MM.1S (cell line): ENCODE results near the gene NCBP2L.

Source experiments
- DNase-seq: peaks from one replicate; pipeline ENCODE4 v3.0.0-alpha.2; 2015
- H2AFZ ChIP-seq: fragments of 300-600 bp; sonication (generic); 2 replicates; pipeline ENCODE4 v1.6.0; 2016; ENCODE audit warnings: antibody characterized with exemption, low read length
- H3F3A ChIP-seq: fragments of 300-600 bp; sonication (generic); 2 replicates; pipeline ENCODE4 v1.6.1; 2016; ENCODE audit warnings: mild to moderate bottlenecking, antibody characterized with exemption, low read length, moderate library complexity, mixed read lengths; ENCODE audit not compliant: insufficient read depth
- H3K27ac ChIP-seq: fragments of 300-600 bp; sonication (generic); 2 replicates; pipeline ENCODE4 v1.5.1; 2016; ENCODE audit warnings: mild to moderate bottlenecking, low read length
- H3K27me3 ChIP-seq: fragments of 300-600 bp; sonication (generic); replicated peaks from 2 replicates; pipeline ENCODE4 v1.6.0; 2016; ENCODE audit warnings: low read length; ENCODE audit not compliant: insufficient read depth
- H3K36me3 ChIP-seq: fragments of 300-600 bp; sonication (generic); replicated peaks from 2 replicates; pipeline ENCODE4 v1.6.1; 2016; ENCODE audit warnings: mild to moderate bottlenecking, low read length, mixed read lengths; ENCODE audit not compliant: insufficient read depth
- H3K4me1 ChIP-seq: fragments of 300-600 bp; sonication (generic); 2 replicates; pipeline ENCODE4 v1.6.1; 2016; ENCODE audit warnings: low read length, mixed read lengths
- H3K4me2 ChIP-seq: fragments of 300-600 bp; sonication (generic); 2 replicates; pipeline ENCODE4 v1.6.0; 2016; ENCODE audit warnings: low read depth, low read length
- H3K4me3 ChIP-seq: fragments of 300-600 bp; sonication (generic); 2 replicates; pipeline ENCODE4 v1.5.1; 2016; ENCODE audit warnings: low read length, mixed read lengths
- H3K79me2 ChIP-seq: fragments of 300-600 bp; sonication (generic); 2 replicates; pipeline ENCODE4 v1.6.1; 2016; ENCODE audit warnings: mixed run types, low read length, mixed read lengths
- H3K9ac ChIP-seq: fragments of 300-600 bp; sonication (generic); 2 replicates; pipeline ENCODE4 v1.6.1; 2016; ENCODE audit warnings: low read length, mixed read lengths
- H3K9me2 ChIP-seq: fragments of 300-600 bp; sonication (generic); replicated peaks from 2 replicates; pipeline ENCODE4 v1.6.1; 2016; ENCODE audit warnings: mild to moderate bottlenecking, low read length, mixed read lengths; ENCODE audit not compliant: insufficient read depth
- H3K9me3 ChIP-seq: fragments of 300-600 bp; sonication (generic); replicated peaks from 2 replicates; pipeline ENCODE4 v1.6.1; 2016; ENCODE audit warnings: mild to moderate bottlenecking, low read length, mixed read lengths; ENCODE audit not compliant: insufficient read depth
- H4K20me1 ChIP-seq: fragments of 300-600 bp; sonication (generic); 2 replicates; pipeline ENCODE4 v1.6.1; 2016; ENCODE audit warnings: mild to moderate bottlenecking, low read length, moderate library complexity, mixed read lengths; ENCODE audit not compliant: insufficient read depth
- CTCF ChIP-seq: fragments of 300-600 bp; sonication (generic); IDR thresholded peaks from 2 replicates; pipeline ENCODE4 v1.5.1; 2016; ENCODE audit warnings: antibody characterized with exemption, low read length, mixed read lengths
- EZH2 ChIP-seq: fragments of 300-600 bp; sonication (generic); optimal IDR thresholded peaks from 2 replicates; pipeline ENCODE3; 2017; ENCODE audit warnings: low read depth, mild to moderate bottlenecking, antibody characterized with exemption, low read length, mixed read lengths
- EZH2phosphoT487 ChIP-seq: fragments of 300-600 bp; sonication (generic); IDR thresholded peaks from 2 replicates; pipeline ENCODE4 v1.6.1; 2018; ENCODE audit warnings: antibody characterized with exemption, low read length

Gene NCBP2L

GRCh38 chrX:107818900-107819521 is 41.5 kb downstream of the NCBP2L start:
- H3K4me2 ChIP-seq = no peak overlapping the region
- H3K9me2 ChIP-seq = no peaks in the 10 kb centered on the region
- no peak overlapping the region for H3K27ac ChIP-seq
- no peaks in the 10 kb centered on the region for H3K9me3 ChIP-seq
- H3F3A ChIP-seq = no peaks in the 10 kb centered on the region
- H4K20me1 ChIP-seq = no peaks in the 10 kb centered on the region
- no peak for DNase-seq
- no peaks in the 10 kb centered on the region for H3K36me3 ChIP-seq
- no peak overlapping the region for H3K4me3 ChIP-seq
- no peak for TF ChIP-seq EZH2
- no peak for TF ChIP-seq EZH2phosphoT487
- no peak for TF ChIP-seq CTCF
- H3K79me2 ChIP-seq = no peaks in the 10 kb centered on the region
- H2AFZ ChIP-seq = no peak overlapping the region
- H3K4me1 ChIP-seq = no peaks in the 10 kb centered on the region
- H3K27me3 ChIP-seq = no peaks in the 10 kb centered on the region
- H3K9ac ChIP-seq = no peak overlapping the region

- H3K9me3 ChIP-seq = no peaks in the 10 kb centered on the region
- TF ChIP-seq EZH2 (no peak), CTCF (no peak)
- no peak overlapping the region for H3K4me3 ChIP-seq
- no peak for DNase-seq
- H3K4me1 ChIP-seq = 0 out of 2 replicates have a peak, but pooled peaks cover 5% of the 10 kb centered on the region
- no peaks in the 10 kb centered on the region for H3K79me2 ChIP-seq
- H3K36me3 ChIP-seq = no peaks in the 10 kb centered on the region
- no peak overlapping the region for H3K27ac ChIP-seq
- no peaks in the 10 kb centered on the region for H3K9me2 ChIP-seq
- H3F3A ChIP-seq = no peaks in the 10 kb centered on the region
- H3K9ac ChIP-seq = no peak overlapping the region
- H4K20me1 ChIP-seq = no peaks in the 10 kb centered on the region
- H3K27me3 ChIP-seq = no peaks in the 10 kb centered on the region
- no peak overlapping the region for H3K4me2 ChIP-seq
- H2AFZ ChIP-seq = no peak overlapping the region
Measured at GRCh38 chrX:107823042-107823441, 45.5 kb downstream of the NCBP2L start.

- Histone ChIP-seq H3K4me1 (0 out of 2 replicates have a peak, but pooled peaks cover 5% of the 10 kb centered on the region), H4K20me1 (no peaks in the 10 kb centered on the region), H3K9me2 (no peaks in the 10 kb centered on the region), H3K79me2 (no peaks in the 10 kb centered on the region), H2AFZ (no peak overlapping the region), H3K9ac (no peak overlapping the region), H3K27ac (no peak overlapping the region), H3K36me3 (no peaks in the 10 kb centered on the region), H3K27me3 (no peaks in the 10 kb centered on the region), H3K4me3 (no peak overlapping the region), H3K4me2 (no peak overlapping the region), H3F3A (no peaks in the 10 kb centered on the region), H3K9me3 (no peaks in the 10 kb centered on the region)
- TF ChIP-seq EZH2 (no peak), EZH2phosphoT487 (no peak), CTCF (no peak)
- DNase-seq = no peak
Measured at GRCh38 chrX:107823456-107823855, 45.9 kb downstream of the NCBP2L start.
